NCI-H2227 treated with DMSO at 0.1 percent for 48 hours (cell line): ENCODE data around the gene SNRNP70.
A peak's percentile ranks its signal among the peaks of the same experiment; 100 is the strongest.
"Not testable (repeated sequence)": the region's sequence is repeated elsewhere in the genome, so short reads cannot be mapped to it uniquely, and the experiment has no call there.

Source experiments
- DNase-seq: peaks from one replicate; lab custom pipeline; 2025; lab: John Stamatoyannopoulos, UW

SNRNP70 gene

DNA sequence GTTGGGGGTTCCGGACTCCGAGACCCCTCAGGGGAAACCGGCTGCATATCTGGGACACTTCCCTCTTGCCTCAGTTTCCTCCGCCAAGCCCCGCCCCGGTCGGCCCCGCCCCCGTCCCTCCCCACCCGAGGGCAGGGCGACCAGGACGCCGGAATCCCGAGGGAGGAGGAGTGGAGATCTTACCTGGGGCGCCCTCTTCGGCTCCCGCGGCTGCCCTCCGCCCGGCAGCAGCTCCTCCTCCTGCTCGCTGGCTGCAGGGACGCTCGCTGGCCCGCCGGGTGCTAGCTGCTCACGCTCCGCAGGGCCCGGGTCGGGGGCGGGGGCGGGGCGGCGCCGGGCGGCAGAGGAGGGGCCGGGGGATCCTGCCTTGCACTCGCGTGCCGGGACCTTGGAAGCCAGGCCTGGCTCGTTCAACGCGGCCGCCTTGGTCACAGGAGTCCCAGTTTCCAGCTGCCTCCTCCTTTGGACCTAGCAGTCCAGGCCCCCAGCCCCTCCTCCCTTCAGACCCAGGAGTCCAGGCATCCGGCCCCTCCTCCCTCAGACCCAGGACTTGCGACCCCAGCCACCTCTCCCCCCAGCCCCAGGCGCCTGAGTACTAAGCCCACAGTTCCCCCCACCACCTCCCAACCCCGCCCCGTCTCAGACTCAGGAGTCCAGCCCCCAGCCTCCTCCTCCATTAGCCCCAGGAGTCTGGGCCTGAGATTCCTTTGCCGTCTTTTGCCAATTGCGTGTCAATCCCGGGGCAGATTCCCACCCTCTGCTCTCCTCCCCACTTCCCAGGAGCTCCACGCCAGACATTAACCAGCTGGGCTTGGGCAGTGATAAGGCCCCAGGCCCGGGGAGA, 20.3 kb upstream of the SNRNP70 start, which contains the start of gene NTF4:
Gene NTF4, minus strand, starts transcription at position 51 of the 844 bp plus-strand sequence. CDS start 2,821 bp downstream, outside the sequence.
- no peak for DNase-seq

DNA sequence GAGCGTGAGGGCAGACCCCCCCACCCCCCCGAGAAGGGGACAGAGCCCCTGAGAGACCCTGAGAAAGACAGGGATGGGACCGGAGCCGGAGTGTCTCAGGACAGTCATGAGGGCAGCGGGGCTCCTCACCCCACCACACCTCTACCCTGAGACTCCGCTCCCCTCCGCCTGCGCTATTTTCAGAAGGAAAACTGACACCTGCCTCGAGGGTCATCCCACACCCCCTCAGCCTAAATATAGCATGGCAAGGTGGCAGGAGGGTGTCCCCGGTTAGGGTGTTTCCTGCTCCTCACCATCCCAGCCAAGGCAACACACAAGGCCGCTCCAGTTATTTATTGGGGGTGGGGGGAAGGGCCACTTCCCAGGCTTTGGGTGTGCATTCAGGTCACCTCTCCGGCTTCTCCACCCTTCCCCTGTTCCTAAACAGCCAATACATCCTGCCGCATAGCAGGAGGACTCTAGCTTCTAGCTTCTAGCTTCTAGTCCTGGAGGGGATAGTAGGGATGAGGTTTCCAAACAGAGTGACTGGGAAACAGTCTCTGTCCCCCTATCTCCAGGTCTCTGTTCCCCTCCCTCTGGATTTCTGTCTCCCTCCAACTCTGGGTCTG, 19.2 kb upstream of the SNRNP70 start:
- DNase-seq: no peak

DNA sequence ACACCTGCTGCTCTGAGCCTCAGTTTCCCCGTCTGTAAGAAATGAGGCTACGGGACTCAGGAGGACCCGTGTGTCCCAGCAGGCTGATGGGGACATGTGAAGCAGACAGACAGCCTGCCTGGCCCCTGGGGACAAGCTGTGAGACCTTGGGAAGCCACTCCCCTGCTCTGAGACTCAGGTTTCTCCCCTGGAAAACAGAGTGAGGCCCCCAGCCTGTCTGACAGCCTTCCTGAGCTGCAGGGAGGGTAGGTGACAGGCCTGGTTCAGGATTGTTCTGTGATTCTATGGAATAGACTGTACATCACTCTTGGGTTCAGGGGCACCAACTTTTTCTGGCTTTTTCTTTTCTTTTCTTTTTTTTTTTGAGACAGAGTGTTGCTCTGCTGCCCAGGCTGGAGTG, 17.7 kb upstream of the SNRNP70 start:
- DNase-seq: no peak

DNA sequence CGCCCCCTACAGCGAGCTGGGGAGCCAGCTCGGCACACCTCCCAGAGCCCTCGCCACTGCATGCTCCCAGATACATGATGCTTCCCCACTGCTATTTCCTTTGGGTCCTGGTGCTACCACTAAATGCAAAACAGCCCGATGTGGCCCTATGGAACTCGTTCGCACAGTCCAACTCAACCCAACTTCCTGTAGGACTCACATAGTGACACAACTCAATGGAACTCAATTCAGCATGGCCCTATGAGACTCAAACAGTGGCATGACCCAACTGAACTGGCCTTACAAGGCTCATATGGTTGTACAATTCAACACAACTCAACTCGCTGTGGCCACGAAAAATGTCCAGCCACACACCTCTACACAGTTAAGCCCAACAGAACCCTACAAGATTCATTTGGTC, 16.2 kb upstream of the SNRNP70 start:
- no peak for DNase-seq

DNA sequence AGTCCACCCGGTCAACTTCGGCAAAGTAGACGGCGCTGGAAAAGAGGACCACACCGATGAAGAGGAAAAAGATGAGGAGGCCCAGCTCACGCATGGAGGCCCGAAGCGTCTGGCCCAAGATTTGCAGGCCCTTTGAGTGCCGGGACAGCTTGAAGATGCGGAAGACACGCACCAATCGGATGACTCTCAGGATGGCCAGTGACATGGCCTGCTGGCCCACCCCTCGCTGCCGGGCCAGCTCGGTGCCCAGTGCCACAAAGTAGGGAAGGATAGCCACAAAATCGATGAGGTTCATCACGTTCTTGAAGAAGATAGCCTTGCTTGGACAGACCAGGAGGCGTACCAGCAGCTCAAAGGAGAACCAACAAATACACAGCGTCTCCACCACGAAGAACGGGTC, 14.8 kb upstream of the SNRNP70 start:
- DNase-seq: no peak

DNA sequence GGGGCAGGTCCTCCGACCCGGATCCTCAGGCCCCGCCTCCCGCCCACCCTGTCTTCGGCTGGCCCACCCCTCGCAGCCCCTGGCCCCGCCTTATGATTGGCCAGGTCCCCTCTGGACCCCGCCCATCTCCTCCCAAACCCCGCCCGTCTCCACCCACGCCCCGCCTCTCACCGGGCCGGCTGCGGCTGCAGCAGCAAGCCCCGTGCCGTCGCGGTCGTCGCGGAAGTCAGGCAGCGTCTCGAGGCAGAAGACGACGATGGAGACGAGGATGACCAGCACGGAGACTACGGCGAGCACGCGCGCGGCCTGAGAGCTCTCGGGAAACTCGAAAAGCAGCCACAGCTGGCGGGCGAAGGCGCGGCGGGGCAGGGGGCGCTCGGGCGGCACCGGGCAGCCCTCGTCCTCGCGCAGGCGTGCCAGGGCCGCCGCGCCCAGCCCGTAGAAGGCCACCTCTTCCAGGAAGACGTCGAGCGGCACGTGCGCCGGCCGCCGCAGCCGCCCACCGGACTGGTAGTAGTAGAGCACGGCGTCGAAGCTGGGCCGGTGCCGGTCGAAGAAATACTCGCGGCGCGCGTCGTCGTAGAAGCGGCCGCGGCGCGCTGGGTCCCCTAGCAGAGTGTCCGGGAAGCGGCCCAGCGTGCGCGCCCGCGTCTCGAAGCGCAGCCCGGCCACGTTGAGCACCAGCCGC, 13.2 kb upstream of the SNRNP70 start:
- no peak for DNase-seq

DNA sequence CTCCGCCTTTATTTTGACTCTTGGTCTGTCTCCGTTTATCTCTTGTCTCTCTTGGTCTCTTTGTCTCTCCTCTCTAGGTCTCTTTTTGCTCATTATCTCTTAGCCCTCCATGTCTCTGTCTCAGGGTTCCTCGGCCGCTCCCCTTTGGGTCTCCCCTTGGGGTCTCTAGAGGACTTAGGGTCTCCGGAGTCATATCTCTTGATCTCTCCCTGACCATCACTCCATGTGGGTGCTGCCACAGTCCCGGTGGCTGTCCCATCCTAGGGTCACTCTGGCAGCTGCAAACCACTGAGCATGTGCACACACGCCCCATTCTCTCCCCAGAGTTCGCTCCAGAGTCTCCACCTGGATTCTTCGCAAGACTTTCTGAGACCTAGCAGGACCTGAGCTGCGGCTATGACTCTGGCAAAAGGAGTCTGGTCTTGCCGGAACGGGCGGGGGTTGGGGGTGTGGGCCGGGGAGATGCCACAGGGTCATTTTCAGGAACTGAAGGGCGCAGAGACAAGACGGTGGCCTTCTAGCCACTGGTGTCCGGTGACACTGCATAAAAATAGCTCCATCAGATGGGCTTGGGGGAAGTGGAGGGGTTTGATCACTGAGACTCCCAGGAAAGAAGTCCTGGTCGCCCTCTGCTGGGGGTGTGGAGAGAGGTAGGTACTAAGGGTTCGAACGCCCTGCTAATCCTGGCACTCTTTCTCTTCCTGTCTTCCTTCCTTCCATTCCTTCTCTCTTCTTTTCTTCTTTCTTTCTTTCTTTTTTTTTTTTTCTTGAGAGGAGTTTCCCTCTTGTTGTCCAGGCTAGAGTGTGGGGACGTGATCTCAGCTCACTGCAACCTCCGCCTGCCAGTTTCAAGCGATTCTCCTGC, 11.5 kb upstream of the SNRNP70 start:
- no peak for DNase-seq

DNA sequence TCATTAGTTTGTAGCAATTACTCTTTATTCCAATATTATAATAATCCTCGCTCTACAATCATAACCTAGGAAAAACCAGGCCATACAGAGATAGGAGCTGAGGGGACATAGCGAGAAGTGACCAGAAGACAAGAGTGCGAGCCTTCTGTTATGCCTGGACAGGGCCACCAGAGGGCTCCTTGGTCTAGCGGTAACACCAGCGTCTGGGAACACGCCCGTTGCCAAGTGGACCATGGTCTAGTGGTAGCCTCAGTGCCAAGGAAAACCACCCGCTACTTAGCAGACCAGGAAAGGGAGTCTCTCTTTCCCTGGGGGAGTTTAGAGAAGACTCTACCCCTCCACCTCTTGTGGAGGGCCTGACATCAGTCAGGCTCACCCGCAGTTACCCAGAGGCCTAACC, 10.4 kb upstream of the SNRNP70 start:
- DNase-seq: not testable (repeated sequence)

DNA sequence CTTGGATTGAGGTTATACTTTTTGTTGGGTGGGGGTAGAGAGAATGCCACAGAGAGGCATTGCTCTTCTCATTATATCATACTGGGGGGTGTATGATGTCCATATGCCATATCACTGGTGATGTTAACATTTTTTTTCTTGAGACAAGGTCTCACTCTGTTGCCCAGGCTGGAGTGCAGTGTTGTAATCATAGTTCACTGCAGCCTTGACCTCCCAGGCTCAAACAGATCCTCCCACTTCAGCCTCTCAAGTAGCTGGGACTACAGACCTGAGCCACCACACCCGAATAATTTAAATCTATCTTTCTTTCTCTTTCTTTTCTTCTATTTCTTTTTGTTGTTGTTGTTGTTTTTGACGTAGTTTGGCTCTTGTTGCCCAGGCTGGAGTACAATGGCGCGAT, 4.9 kb upstream of the SNRNP70 start:
- DNase-seq: no peak

DNA sequence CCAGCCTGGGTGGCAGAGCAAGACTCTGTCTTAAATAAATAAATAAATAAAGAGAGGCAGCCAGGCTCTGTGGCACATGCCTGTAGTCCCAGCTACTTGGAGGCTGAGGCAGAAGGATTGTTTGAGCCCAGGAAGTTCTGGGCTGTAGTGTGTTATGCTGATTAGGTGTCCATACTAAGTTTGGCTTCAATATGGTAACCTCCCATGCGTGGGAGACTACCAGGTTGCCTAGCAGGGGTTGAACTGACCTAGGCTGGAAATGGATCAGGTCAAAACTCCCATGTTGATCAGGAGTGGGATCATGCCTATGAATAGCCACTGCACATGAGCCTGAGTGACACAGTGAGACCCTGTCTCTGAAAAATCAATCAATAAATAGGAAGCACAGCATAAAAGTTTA, 4.0 kb upstream of the SNRNP70 start:
- DNase-seq: no peak

DNA sequence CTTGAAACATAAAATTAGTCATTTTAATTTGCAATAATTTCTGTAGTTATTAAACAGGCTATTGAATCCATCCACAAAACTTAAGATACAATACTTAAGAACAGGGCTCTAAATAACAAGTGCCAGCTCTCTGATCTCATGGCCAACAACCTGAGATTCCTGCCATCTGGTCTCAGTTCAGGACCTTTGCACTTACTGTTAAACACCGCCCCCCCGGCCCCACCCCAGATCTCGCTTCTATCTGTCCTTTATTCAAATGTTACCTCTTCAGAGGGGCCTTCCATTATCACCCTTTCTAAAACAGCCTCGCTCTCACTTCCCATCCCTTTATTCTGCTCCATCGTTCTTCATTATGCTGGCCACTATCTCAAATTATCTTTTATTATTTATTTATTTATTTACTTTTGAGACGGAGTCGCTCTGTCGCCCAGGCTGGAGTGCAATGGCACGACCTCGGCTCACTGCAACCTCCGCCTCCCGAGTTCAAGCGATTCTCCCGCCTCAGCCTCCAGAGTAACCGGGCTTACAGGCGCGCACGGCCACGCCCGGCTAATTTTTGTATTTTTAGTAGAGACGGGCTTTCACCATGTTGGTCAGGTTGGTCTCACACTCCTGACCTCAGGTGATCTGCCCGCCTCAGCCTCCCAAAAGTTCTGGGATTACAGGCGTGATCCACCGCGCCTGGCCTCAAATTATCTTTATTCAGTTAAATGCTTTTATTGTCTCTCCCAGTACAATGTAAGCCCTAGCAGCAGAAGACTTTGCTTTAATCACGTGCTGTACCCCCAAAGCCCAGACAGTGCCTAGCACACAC, 838 bp upstream of the SNRNP70 start:
- DNase-seq: no peak

DNA sequence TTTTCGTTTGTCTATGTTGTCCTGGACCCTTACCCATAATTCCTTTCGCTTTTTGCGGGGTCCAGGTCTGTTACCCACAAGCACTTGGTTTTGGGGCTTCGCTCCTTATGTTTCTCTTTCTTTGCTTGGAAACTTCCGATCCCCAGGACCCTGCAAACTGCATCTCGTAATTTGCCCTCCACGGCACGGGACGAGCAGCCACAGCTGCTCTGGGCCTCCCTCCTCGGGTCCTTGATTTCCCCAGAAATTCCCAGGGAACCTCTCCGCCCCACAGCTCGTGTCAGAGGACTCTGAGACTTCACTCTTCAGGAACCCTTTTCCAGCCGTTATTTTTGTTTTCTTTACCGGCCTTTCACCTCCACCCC, 599 bp downstream of the SNRNP70 start:
- no peak for DNase-seq

DNA sequence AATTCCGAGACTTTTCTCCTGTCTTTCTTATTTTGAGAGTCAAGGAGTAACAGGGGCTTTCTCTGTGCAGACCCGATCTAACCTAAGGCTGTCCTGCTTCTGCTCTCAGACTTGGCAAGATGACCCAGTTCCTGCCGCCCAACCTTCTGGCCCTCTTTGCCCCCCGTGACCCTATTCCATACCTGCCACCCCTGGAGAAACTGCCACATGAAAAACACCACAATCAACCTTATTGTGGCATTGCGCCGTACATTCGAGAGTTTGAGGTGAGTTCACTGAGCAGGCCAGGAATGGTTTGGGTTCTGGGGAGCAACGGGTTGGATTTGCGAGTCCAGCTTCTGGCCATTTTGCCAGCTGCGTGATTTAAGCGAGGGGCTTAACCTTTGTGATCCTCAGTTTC, 1.0 kb downstream of the SNRNP70 start:
- DNase-seq: no peak

DNA sequence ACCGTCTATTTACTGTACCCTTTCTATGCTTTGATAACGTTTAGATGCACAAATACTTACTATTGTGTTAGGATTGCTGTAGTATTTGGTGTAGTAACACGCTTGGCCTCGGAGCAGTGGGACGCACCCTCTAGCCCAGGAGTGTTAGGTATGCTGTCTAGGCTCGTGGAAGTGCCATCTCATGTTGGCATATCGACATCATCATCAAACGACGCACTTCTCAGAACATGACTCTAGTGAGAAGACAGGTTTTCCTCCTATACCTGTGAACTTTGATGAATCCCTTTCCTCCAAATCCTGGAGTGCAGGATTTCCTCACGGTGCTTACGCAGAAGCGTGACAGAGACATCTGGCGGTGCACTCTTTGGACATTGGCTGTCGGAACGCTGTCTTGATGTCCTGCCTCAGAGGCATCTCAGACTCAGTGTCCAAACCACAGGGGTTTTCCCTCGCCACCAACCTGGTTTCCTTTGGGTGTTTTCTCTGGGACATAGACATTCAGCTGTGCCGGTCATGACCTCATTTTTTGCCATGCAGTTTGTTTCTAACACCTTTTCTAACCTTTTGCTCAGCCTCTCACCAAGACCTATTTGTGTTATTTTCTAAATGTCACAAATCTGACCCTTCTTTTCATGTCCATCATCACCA, 6.3 kb downstream of the SNRNP70 start:
- DNase-seq: no peak

DNA sequence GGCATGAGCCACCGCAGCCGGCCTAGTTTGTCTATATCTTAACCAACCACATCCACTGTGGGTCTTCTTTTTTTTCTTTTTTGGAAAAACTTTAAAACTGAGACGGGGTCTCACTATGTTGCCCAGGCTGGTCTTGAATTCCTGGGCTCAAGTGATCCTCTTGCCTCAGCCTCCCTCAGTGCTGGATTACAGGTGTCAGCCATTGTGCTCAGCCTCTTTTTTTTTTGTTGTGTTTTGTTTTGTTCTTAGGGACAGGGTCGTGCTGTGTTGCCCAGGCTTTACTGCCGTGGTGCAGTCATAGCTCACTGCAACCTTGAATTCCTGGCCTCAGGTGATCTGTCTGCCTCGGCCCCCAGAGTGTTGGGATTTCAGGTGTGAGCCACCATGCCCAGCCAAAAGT, 7.4 kb downstream of the SNRNP70 start:
- no peak for DNase-seq

DNA sequence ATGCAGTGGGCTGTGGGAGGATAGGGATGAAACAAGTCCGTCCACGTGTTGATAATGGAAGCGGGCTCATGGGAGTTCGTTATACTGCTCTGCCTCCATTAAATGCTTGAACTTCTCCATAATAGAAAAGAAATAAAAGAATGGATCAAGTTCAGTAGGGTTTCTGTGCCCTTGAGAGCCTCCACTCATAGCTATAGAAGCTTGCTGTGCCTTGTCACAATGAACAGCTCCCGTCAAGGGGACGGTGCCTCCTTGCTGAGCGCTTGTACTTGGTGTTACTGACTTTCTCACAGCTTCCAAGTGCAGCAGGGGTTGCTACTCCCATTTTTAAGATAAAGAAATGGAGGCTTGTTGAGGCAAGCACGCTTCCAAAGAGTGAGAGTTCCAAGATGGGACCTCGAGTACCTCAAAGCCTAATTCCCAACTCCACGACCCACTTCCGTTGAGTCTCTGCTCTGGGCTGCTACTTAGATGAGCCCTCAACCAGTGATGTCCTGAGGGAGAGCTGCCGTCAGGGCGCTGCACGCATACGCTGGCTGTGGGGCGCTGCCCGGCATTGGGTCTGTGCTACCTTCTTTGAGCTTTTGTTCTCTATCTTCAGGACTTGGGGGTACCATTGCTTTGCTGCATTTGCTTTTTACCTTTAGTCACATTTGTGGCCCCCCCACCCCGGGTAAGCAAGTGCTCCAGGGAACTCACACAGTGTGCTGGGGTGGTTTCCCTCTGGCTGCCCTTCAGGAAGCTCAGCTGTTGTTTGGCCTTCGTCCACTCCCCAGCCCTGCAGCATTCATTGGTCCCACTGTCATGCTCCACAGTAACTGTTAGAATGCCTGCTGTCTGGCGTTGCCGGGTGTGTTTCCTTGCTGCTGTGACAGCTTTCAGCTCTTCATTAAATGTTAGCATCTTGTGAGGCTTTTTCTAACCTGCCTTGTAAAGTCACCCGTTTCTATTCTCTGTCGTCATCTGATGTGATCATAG, 9.5 kb downstream of the SNRNP70 start:
- no peak for DNase-seq

DNA sequence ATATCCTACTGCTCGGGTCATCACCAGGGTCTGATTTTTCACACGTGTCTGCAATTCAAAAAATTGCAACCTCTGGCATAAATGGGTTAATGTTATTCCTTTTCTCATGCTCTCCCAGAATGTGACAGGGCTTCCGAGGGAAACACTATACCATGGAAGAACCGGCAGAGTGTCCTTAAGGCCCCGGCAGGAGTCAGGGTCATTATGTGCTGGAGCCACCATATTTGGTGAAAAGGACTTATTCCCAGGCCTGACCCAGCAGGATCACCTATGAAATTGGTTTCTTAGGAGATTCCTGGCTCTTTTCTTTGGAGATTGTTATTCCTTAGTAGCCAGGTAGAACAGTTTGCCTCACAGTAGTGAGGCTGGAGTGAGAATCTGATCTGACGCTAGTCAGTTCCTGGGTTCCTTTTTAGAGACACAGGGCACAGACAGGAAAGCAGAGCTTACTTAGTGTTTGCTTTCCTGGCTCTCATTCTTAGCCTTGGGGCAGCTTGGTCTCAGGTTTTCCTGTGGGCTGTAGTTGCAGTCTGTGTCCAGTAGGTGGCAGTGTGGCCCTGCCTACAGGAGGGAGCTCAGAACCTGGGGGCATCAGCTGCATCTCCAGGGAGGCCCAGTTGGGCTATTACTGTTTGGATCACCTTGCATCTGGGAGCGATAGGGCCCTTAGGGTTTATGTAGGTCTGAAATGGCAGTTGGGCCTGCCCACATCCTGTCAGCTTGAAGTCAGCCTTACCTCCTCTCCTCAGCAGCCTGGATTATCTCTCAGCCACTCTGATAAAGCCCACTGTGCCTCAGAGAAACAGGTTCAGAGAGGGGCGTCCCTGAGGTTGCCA, 12.4 kb downstream of the SNRNP70 start:
- peak; percentile 68 for DNase-seq

DNA sequence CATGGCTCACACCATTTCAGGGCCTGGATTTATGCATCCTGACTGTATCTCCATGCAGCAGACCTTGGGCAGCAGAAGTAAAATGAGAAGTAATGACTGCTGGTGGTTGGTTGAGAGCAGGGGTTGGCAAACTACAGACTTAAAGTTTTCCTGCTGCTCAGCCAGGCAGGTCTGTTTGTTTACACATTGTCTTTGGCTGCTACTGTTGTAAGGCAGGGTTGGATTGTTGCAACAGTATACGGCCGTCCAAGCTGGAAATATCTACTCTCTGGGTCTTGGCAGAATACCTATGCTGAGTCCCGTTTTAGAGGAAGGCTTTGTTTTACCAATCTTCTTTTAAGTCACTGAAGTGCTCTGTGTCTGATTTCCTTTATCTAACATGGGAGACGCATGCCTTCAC, 13.5 kb downstream of the SNRNP70 start:
- DNase-seq: no peak

DNA sequence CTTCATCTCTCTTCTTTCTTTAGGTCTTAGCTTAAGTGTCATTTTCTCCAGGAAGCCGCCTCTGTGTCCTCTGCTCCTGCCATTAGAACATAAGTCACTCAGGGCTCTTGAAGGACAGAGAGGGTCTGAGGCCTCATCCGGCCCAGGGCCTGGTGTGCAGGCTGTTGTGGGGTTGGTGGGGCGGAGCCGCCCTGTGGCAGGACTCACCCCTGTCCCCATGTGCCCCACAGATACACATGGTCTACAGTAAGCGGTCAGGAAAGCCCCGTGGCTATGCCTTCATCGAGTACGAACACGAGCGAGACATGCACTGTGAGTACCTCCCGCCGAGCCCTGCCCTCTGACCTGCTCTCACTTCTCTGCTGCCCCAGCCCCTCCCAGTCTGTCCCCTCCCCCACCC, 15.9 kb downstream of the SNRNP70 start:
- no peak for DNase-seq
